NCI-H187 (cell line): Measurements from ENCODE around the gene HDAC4.

ENCODE experiments used
- DNase-seq, 2 experiments: peaks; one replicate each; lab custom pipeline; 2025; lab: John Stamatoyannopoulos, UW

The HDAC4 gene

DNA sequence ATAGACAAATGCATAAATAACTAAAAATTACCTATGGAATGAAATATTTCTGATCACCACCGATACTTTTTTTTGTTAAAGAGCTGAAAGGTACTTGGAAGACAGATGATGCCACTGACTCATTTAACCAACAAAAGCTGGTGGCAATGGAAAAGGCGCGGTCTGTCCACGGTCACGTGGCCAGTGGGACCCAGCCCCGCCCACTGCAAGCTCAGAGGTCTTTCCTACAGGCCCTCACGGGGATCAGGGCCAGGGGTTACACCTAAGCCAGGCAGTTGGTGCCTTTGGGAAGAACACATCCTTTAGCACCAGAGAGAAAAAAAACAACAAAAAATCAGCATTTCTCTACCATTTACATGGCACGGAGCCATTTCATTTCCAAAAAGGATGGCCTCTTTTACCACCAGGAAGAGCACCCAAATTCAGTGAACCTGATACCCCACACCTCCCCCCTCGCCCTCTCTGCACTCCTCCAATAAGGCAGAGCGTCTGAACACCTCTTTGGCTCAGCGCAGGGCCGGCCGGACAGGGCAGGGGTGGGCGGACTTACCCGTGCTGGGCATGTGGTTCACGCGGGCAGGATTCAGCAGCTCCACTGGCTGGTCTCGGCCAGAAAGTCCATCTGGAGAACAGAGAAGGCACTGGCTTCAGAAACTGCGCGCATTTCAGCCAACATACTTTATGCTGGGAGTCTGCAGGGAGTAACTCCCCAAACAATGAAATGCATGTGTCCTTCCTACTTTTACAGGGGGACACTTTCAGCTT lies 164.6 kb downstream of the HDAC4 start:
- peak; percentile 37 to 43 for DNase-seq

- no peak for DNase-seq
These were observed 165.5 kb downstream of the HDAC4 start for GRCh38 chr2:239235311-239235710.

DNA sequence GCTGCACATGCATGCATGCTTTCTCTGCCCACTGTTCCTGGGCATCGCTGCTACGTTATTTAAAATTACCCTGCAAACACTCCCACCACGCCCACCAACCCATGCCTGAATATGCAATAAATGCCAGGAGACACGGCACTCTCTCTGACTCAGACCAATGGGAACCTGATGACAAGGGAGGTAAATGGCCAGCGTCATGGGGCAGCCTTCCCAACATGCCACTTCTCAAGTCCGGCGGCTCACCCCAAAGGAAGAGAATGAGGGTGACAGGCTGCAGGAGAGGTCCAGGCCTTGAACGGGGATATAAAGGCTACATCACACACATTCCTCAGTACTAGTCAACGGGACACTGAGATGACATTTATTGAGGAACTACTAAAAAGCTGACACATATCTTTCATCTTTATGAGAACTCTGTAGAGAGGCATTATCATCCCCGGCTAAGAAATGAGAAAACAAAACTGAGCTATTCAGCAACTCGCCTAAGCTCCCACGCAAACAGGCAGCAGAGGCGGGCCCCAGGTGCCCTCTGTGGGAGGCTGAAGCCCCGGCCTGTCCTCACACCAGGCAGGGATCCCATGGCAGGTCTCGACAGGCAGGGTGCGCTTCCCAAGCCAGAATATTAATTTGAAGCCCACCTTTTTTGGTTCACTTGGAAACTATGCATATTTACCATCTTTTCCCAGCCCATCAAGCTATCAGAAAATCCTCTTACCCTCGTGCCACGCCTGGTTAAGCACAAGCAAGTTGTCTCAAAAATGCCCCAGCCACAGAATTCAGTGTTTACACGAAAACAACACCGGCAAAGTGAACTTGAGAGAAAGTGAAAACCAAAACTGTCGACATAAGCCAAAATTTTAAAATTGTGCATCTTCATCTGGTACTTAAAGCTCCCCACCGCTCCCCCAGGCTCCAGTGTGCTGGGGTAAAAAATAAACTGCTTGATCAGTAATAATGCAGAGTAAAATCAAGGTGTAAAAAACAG lies 166.3 kb downstream of the HDAC4 start:
- DNase-seq: no peak

DNA sequence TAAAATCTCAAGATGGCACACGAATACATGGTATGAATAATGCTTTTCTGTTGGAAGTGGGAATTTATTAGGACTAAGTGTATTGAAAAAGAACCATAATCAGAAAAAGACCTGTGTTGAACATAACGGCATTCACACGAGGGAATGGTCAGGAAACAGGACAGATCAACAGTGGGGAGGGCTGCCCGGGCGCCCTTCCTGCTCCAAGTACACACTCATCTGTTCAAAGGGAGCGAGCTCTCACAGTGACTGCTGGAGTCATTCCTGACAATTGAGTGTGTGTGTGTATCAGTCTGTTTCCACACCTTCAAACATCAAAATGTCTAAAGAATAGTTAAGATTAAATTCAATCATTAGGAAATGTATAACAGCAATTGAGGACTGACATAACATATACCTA lies 167.2 kb downstream of the HDAC4 start:
- DNase-seq: no peak

DNA sequence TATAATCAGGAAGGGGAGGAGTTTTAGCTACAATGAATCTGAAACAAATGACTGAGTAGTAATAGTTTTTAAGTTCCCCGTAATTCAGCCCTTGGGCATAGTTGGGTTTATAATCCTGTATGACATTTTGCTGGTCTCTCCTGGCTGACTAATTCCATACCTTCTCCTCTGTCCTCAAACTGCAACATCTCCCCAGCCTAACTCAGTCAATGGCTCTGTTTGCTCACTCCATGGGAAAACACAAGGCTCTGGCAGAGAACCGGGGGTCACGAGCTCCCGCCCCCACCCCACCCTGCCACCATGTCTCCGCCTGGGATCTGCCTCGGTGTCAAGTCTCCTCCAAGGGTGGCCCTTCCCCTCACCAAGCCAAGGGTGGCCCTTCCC lies 168.6 kb downstream of the HDAC4 start:
- no peak for DNase-seq

- DNase-seq: no peak
These were observed 169.3 kb downstream of the HDAC4 start for GRCh38 chr2:239231231-239232194.

- no peak for DNase-seq
These were observed 170.3 kb downstream of the HDAC4 start for GRCh38 chr2:239230318-239231052.

DNA sequence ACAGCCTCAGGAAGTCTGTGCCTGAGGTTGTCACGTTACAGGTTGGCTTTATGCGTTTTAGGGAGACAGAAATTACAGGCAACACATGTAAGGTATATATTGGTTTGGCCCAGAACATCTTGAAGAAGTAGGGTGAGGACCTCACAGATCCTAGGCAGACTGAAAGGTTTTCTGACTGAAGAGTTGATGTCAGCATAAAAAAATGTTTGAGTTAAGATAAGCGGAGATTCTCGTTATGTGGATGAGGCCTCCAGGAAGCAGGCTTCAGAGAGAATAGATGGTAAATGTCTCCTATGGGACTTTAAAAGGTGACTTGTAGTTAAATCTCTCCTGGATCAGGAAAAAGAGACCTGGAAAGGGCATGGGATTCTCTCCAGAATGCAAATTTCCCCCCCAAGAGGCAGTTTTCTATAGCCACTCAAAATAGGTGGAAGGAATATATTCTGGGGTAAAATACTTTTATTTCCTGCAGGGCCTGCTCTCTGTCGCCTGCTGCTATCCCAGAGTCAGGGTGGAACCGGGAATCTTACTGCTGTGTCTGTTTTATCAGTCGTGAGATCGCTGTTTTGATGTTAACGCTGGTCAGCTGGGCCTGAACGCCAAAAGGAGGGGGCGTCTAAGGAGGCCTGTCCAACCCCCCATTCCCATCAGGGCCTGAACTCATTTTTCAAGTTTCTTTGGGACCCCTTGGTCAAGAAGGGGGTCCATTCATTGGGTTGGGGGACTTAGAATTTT lies 171.1 kb downstream of the HDAC4 start:
- DNase-seq: no peak

DNA sequence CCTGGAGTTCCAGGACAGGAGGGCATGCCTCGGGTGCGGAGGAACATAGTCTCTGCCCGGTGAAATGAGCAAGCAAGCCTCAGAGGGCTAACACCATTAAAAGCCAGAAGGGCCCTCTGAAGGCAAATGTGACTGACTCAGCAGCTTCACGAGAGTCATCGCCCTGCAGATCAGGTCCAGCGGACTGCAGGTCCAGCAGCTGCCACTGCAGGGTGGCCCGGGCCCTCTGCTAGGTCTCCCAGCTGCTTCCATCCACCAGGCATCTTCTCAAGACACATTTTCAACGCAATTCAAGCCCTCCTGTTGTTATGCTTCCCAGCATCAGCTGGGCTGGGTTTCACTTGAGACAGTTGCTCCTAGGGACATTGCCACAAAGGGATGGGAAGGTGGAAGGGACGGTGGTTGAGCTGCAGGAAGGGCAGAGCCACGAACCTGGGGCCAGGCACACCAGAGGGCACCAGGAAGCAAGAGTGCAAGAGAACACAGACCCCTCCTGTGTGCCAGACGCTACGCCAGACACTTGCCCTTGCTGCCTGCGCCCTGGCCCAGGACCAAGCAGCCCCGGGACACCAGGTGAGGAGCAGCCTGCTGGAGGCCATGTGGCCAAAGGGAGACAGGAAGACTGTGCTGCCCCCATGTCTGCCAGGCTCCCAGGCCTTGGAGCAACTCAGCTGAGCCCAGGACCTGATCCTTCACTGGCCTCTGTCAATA lies 173.0 kb downstream of the HDAC4 start:
- peak in 1 of 2 experiments; percentile 10 for DNase-seq

- no peak for DNase-seq
These were observed 173.9 kb downstream of the HDAC4 start for GRCh38 chr2:239226677-239227581.

GRCh38 chr2:239225871-239226561 lies 174.8 kb downstream of the HDAC4 start:
- no peak for DNase-seq

DNA sequence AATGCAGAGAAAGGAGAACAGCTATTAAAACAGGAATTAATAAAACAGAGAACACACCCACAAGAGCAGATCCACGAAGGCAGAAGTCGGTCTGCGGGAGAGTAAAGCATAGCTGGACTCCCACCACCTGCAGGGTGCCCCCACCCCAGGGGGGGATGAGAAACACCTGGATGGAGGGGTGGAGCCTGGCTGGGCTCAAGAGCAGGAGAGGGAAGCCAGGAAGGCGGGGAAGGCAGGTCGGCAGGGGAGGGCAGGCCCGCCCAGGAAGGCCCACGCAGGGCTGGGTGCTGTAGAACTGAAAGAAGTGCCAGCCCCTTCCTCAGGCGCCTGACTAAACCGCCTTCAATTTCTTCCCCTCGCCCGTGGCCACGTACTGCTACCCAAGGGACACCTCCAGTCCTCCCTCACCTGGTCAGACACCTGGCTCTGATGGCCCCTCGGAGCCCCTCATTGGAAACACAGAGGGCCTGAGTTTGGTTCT lies 175.4 kb downstream of the HDAC4 start:
- peak; percentile 35 to 56 for DNase-seq

DNA sequence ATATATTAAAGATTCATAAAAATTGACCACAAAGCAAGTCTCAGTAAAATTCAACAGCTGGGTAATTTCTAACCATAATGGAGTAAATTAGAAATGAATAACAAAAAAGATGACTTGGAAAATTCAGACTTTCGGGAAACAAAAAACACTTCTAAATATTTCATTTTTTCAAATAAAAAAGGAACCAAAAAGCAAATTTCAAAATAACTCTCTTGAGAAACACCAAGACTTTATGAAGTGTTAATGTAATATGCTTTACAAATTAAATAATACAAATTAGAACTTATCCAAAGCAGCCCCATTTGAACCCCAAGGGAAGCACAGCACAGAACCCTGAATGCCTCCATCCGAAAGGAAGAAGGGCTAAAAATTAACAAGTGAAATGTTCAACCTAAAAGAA lies 175.9 kb downstream of the HDAC4 start:
- no peak for DNase-seq

DNA sequence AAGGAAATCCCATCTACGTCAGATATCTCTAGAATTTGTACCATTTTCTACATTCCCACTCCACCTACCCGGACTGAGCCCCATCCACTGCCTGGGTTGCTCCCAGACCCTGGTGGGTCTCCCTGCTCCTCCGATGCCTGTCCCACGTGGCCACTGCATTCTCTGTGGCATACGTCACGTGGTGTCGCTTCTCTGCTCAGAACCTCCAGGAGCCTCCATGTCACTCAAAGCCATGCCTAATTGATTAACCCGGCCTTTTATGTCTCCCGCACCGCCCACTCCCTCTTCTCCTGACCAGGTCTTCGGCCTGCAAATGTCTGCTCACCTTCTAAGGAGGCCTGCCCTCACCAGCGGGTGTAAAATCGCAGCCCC lies 176.6 kb downstream of the HDAC4 start:
- no peak for DNase-seq

DNA sequence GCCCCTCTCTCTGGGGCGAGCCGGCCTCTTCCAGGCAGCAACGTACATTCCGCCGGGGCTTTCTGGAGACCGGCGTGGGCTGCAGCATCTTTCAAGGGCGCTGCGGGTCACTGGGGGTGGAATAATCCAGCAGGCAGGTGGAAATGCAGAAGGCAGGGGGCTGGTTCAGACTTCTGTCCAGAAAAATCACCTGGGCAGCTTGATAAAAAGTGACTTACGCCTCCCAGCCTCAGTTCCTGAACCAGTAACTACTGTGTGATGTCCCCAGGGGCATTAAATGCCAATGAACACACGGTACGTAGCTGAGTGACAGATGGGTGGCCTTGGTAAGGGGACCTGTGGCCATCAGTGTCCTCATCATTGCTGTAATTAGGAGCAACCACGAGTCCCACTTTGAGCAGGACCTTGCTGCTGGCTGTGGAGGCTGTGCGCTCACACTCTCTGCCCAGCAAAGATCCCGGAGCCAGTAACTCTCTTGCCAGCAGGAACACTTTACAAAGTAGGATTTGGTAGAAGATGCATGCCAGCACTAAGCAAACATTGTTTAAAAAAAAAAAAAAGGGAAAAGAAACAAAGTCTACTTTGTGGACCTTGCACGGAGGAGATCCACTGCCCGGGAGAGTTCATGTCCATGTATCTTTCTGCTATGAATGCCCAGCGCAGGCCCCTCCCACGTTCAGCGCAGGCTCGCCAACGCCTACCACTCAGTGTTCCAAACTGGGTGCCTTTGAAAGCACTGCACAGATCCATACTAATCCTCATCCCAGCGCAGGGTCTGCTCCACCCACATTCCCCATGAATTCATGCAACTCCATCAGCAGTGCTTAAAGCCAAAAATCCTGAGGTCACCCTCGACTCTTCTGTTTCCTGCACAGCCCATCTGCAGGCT lies 177.3 kb downstream of the HDAC4 start:
- DNase-seq: no peak

- peak in 1 of 2 experiments; percentile 7 for DNase-seq
These were observed 178.0 kb downstream of the HDAC4 start for GRCh38 chr2:239222706-239223309.

DNA sequence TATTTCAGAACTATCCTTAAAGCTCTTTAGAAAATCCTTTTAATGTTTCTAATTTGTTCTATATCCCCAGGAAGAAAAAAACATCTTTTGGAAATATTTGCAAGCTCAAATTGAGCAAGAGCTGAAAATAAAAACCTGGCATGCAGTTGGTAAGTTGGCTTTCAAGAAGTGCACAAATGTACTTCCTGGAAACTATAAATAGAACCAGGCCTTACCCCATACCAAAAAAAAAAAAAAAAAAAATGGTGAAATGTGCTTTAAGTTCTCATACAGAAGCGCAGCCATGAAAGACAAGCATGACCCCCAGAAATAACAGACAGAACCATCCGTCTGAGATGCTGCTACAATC lies 178.5 kb downstream of the HDAC4 start:
- DNase-seq: no peak
